Liver (tissue), 3 donors: ENCODE measurements around the gene POU2F2.

Experiments
- EGR1 ChIP-seq, 2 donors: IDR thresholded peaks; 2 replicates each; pipeline ENCODE4 v1.6.1; 2016 to 2018; ENCODE audit warnings: antibody characterized with exemption in 2 of 2, low read depth in 2 of 2
- GABPA ChIP-seq, 2 donors: IDR thresholded peaks in 1 of 2; conservative IDR thresholded peaks in 1 of 2; 2 replicates each; pipeline ENCODE4 v1.6.1; 2016; ENCODE audit warnings: antibody characterized with exemption in 2 of 2, mild to moderate bottlenecking in 1 of 2, moderate library complexity in 1 of 2
- JUND ChIP-seq, 2 donors: IDR thresholded peaks; 2 replicates each; pipeline ENCODE4 v1.6.1; 2016; ENCODE audit warnings: antibody characterized with exemption in 2 of 2
- RAD21 ChIP-seq, 2 donors: IDR thresholded peaks; 2 replicates each; pipeline ENCODE4 v1.6.1; 2016; ENCODE audit warnings: antibody characterized with exemption in 2 of 2, mild to moderate bottlenecking in 2 of 2
- SP1 ChIP-seq: IDR thresholded peaks from 2 replicates; pipeline ENCODE4 v1.6.1; 2018; ENCODE audit warnings: antibody characterized with exemption, mild to moderate bottlenecking
- TAF1 ChIP-seq: conservative IDR thresholded peaks from 2 replicates; pipeline ENCODE4 v1.6.1; 2016; ENCODE audit warnings: antibody characterized with exemption, mild to moderate bottlenecking
- YY1 ChIP-seq: IDR thresholded peaks from 2 replicates; pipeline ENCODE4 v1.6.1; 2016; ENCODE audit warnings: antibody characterized with exemption, mild to moderate bottlenecking
- TF ChIP-seq, protein P1 (sequence below): fragments of 150-350 bp; IDR thresholded peaks from 2 replicates; pipeline ENCODE4 v1.5.1; 2017; ENCODE audit warnings: improper control_type of control experiment, low read depth, low read length; ENCODE audit not compliant: missing input control
- TF ChIP-seq, protein P2 (sequence below): IDR thresholded peaks from 2 replicates; pipeline ENCODE4 v1.6.1; 2016; ENCODE audit warnings: antibody characterized with exemption
- donor health status: healthy.
- donor health status: healthy.

DNA sequence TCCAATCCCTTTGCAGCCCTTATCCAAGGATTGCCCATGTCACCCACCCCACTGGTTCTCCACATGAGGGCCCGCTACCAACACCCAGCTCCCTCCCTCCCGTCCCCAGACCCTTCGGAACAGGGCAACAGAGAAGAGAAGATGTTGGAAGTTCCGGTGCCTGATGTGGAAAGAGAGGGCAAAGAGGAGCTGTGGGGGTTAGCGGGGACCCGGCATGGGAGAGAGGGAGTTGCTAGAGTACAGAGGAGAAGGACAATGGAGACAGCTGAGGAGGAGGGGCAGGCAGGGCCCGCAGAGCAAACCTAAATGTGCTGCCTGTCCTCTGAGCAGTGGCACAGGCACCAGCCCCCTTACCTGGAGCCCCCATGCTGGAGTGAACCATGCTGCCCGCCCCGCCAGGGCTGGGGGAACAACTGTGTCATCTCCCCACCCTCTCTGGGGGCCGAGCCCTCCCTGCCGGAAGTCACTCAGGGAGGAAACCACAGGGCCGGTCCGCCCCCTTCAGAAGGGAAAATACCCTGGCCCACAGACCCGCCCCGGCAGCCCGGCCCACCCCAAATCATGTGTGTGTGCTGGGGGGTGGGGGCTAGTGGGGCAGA lies at the start of gene POU2F2:
- no peak for TF ChIP-seq SP1
- no peak for TF ChIP-seq RAD21 (IDR thresholded peaks at IDR 0.05)
- no peak for TF ChIP-seq JUND (IDR thresholded peaks at IDR 0.05)
- TF ChIP-seq, protein P1, sequence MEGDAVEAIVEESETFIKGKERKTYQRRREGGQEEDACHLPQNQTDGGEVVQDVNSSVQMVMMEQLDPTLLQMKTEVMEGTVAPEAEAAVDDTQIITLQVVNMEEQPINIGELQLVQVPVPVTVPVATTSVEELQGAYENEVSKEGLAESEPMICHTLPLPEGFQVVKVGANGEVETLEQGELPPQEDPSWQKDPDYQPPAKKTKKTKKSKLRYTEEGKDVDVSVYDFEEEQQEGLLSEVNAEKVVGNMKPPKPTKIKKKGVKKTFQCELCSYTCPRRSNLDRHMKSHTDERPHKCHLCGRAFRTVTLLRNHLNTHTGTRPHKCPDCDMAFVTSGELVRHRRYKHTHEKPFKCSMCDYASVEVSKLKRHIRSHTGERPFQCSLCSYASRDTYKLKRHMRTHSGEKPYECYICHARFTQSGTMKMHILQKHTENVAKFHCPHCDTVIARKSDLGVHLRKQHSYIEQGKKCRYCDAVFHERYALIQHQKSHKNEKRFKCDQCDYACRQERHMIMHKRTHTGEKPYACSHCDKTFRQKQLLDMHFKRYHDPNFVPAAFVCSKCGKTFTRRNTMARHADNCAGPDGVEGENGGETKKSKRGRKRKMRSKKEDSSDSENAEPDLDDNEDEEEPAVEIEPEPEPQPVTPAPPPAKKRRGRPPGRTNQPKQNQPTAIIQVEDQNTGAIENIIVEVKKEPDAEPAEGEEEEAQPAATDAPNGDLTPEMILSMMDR: no peak
- TF ChIP-seq TAF1: no peak
- TF ChIP-seq, protein P2, sequence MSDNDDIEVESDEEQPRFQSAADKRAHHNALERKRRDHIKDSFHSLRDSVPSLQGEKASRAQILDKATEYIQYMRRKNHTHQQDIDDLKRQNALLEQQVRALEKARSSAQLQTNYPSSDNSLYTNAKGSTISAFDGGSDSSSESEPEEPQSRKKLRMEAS: no peak
- no peak for TF ChIP-seq GABPA (IDR thresholded peaks at IDR 0.05 in 1 of 2, conservative IDR thresholded peaks at IDR 0.05 in 1 of 2)
- TF ChIP-seq EGR1 (IDR thresholded peaks at IDR 0.05; ENCODE audit: low read depth in 2 of 2): no peak
- TF ChIP-seq YY1: no peak
